HK-2 (cell line): ENCODE results near the gene STRBP.
"Not testable (repeated sequence)": the region's sequence is repeated elsewhere in the genome, so short reads cannot be mapped to it uniquely, and the experiment has no call there.

Experiments
- DNase-seq: peaks from one replicate; pipeline ENCODE4 v3.0.0-alpha.2; 2018; ENCODE audit not compliant: unreplicated experiment

STRBP gene

GRCh38 chr9:123283048-123283408, 14.6 kb upstream of the STRBP start:
- no peak for DNase-seq

GRCh38 chr9:123282362-123283047, 14.1 kb upstream of the STRBP start:
- no peak for DNase-seq

DNA sequence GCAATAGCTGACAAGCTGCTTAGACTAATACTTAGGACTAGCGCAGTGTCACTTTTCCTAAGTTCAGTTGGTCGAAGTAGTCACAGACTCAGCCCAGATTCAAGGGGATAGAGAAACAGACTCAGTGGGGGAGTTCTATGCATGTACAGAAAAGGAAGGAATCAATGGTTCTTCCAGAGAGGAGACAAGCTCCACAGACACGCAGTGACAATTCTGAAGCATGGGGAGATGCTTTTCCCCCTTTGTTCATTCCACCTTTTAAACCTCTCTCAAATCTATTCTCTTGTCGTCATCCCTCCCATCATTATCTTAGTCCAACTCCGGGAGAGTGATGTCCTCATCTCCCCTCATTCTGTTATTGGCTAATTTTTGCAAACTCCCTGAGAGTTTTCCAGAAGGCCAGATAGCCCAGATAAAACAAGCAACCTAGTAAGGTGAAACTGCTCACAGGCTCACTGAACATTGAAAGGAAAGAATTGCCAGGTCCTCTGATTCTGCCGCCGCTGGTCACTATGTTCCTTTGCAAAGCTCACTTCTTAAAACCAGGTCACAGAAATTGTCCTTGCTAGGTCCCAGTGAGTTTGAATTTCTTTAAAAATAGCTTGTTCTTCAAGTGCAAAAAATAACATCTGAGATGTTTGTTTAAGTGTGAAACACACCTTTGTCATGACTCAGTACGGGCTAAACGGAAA, 13.4 kb upstream of the STRBP start:
- no peak for DNase-seq

DNA sequence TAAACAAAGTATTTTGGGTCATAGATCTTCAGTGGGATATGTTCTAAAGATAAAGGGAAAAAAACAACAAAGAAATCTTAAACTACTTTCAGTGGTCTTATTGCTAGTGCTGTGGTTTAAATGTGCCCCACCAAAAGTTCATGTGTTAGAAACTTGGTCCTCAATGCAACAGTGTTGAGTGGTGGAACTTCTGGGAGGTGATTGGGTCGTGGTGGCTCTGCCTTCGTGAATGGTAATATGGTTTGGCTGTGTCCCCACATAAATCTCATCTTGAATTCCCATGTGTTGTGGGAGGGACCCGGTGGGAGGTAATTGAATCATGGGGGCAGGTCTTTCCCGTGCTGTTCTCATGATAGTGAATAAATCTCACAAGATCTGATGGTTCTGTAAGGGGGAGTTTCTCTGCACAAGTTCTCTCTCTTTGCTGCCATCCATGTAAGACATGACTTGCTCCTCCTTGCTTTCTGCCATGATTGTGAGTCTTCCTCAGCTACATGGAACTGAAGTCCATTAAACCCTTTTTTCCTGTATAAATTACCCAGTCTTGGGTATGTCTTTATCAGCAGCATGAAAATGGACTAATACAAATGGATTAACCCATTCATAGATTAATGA, 10.6 kb upstream of the STRBP start:
- DNase-seq, result not testable (repeated sequence)

DNA sequence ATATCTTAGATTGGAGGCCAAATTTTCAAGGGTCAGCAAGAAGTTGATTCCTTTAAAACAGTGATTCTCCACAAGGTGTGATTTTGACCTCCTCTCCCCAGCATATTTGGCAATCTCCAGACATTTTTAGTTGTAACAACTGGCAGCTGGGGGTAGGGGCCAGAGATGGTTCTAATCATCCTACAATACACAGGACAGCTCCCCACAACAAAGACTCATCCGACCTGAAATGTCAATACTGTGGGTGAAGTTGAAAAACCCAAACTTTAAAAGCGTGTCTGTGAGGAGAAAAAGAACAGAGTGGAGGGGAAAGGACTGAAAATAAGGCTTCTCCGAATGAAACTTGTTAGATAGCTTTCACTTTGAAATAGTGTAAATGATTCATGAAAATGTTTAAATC, 10.0 kb upstream of the STRBP start:
- DNase-seq, result no peak

GRCh38 chr9:123276551-123276950, 8.2 kb upstream of the STRBP start:
- DNase-seq, result no peak

DNA sequence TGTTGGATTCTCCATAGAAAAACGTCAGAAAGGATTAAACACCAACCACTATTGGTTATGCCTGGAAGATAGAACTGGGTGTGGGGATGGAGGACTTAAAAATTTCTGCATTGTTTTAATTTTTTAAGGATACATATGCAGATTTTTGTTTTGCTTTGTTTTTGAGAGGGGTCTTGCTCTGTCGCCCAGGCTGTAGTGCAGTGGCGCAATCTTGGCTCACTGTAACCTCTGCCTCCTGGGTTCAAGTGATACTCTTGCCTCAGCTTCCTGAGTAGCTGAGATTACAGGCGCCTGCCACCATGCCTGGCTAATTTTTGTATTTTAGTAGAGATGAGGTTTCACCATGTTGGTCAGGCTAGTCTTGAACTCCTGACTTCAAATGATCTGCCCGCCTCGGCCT, 2.7 kb upstream of the STRBP start:
- not testable (repeated sequence) for DNase-seq

GRCh38 chr9:123269281-123269680, 895 bp upstream of the STRBP start:
- no peak for DNase-seq

GRCh38 chr9:123268199-123268464, 254 bp downstream of the STRBP start:
- no peak for DNase-seq

DNA sequence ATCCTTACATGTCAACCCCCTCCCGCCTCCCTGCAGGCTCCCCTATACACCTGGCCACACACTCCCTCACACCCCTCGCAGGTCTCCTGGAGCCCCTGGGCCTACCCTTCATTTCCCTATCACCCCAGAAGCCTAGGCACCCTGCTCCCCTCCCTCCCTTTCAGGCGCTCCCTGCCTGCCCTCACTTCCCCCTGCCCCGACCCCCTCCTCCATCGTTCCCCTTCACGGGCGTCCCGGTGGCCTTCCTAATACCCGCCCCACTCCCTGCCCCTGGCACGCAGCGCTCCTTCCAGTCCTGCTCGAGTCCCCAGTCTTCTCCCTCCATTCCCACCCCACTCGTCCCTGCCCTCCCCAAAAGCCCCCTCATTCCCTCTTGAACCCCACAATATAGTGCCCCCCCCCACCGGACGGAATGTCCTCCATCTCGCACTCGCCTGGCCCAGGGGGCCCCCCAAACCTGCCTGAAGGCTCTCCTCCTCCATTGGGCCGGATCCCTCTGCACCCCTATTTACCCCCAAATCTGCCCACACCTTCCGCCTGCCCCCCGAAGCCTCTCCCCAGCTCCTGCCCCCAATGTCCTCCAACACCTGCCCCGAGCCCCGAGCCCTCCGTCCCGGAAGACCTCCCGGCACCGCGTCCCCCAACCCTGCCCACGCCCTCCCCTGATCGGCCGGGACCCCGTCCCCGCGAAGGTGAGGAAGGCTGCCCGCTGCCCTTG, 746 bp downstream of the STRBP start:
- no peak for DNase-seq

DNA sequence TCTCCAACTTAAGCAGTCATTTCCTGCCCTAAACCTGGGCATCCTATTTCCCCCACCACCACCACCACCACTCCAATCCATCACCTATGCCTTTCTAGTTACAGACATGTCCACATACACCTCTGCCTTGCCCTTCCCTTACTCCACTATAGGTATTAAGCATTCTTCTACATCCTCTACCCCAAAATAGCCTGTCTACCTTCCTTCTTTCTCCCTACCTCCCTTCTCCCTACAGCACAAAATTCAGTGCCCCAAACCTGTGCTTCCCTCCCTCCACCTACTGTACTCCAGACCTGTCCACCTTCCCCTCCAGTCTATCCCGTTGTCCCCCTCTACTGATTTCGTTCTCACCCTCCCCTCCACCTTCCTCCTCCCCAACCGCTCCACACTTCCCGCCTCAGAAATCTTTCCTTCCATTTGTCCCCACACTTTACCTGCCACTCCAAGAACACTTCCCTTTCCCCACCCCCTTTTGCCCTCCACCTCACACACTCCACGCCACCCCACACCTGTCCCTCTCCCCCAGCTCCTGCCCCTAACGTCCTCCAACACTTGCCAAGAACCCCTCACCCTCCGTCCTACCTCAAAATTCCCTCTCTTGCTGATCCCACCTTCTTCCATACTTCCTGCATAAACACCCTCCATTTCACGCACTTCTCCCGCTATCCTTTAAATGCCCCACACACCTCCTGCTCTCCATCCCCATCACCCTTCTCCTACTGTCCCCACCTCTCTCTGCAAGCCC, 1.6 kb downstream of the STRBP start:
- DNase-seq, result no peak

DNA sequence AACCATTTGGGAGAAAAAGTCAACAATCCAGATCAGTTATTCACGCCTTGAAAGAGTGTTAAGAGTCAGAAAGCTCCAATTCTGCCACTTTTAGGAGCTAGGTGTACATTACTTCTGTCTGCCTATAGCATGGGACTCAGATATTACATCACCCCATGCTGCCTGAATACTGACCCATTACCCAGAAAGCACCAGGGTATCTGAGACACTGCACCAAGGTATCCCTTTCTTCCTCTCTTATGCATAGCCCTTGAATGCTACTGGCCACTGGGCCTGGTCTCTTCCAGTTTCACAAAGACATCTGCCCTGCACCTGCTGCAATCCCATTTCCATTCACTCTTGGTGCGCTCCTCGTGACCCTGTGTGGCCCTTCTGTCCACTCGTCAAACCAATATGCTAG, 2.6 kb downstream of the STRBP start:
- no peak for DNase-seq

DNA sequence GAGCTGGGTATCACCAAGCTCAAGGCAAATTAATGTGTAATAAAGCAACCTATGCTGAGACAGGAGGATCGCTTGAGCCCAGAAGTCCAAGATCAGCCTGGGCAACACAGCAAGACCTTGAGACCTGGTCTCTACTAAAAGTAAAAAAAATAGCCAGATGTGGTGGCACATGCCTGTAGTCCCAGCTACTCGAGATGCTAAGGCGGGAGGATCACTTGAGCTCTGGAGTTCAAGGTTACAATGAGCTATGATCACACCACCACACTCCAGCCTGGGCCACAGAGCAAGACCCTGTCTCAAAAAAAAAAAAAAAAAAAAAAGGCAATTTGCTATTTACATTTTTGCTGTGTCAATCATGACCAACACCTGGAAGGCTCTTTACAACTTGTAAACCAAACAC, 5.2 kb downstream of the STRBP start:
- DNase-seq, result no peak

DNA sequence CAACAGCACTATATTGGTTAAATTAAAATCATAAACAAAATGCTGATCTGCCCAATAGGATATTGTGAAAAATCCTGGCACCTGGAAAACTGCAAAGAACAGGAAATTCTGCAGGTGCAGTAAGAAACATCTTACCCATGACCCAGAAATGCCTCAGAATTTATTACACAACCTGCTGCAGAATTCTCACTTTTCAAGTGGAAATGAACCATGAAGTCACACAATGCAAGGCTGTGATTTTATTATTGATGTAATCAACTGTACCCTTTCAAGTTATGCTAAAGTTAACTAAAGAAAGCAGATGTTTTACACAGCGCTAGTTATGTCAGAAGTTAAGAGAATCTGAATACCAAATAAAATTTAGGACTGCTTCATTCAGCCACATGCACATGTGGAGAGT, 6.0 kb downstream of the STRBP start:
- DNase-seq, result no peak

DNA sequence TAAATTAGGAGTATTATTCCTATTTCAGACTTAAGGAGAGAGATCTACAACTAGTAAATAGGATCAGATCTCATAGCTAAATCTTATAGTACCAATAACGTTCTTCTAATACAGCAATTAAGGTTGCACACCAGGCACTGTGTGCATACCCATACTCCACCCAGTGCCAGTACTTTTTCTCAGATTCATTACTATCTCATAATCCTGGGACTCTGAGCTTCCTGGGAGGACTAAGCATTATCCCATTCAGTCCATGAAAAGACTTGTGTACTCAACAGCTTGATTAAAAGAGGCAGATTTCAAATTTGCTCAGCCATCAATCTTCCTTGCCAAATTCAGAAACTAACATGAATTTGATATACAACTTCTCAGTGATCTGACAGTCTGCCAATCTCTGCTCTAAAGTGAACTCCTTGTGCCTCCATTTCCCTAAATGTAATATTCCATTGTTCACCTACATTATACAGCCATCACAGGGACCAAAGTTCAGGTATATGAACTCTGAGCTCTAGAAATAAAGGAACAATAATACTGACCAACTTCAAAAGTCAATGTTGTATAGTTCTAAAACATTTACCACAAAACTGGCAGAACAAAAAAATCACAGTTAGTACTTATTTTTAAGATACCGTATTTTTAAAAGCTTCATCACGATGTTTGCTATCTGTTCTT, 7.2 kb downstream of the STRBP start:
- DNase-seq, result no peak

- DNase-seq, result no peak
These were observed 8.0 kb downstream of the STRBP start for GRCh38 chr9:123260340-123260739.

- no peak for DNase-seq
These were observed 11.1 kb downstream of the STRBP start for GRCh38 chr9:123257276-123257675.

DNA sequence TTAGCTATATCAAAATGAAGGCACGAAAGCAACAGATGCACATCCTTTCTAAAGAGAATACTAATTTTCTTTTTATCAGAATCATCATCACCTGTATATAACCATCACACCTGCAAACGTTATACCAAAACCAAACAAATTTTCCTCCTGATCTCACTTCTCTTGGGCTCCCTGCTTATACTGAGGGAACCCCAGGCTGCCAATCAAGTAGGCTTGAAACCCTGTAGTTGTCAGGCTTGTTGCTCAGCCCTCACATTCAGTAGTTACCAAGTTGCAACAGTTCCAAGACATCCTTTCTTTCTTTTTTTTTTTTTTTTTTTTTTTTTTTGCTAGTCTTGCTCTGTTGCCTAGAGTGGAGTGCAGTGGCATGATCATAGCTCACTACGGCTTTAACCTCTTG, 12.7 kb downstream of the STRBP start:
- no peak for DNase-seq

GRCh38 chr9:123253204-123253603, 15.2 kb downstream of the STRBP start:
- DNase-seq, result no peak

DNA sequence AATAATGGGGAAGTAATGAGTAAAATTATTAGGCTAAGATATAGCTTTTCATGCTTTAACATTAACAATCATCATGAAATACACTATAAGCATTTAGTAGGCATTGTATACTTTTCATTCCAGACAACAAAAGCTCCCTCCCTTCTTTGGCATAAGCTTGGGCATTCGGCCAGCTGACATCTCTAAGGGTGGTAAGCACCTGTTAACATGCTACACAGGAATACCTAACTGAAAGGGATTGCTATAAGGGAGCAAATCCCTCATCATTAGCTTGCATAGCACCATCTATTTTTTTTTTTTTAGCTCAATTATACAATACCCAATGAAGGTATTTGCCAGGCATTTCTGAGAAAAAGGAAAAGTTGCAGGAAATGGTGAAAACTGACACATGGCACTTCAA, 16.6 kb downstream of the STRBP start:
- DNase-seq, result no peak

DNA sequence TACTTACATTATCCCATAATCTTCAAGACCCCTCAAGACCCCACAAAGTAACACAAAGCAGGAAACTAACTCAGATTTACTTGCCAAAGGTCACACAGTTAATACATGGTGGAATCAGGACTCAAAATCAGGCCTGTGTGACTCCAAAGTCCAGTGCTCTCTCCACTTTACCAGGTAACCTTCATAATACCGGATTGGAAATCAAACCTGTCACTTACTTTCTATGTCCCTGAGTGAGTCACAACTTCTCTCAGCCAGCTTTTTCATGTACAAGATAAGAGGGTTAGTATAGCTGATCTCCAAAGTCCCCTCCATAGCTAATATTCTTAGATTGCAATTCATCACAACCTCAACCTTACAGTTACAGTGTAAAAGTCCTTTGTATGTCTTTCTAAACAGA, 17.1 kb downstream of the STRBP start:
- no peak for DNase-seq

DNA sequence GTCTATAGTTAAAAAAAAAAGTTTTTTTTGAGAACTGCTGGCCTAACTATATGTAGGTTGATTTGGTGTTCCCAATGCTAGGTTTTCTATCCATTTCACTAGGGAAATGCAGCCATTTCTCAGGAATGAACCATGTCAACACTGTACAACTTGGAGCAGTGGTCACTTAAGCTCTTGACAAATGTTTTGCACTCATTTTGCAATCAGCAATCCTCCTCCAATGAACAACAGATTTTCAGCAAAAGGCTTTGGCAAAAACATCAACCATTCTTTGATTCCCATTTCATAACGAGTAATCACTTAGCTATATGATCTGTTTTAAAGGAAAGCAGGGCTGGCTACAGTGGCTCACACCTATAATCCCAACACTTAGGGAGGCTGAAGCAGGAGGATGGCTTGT, 17.9 kb downstream of the STRBP start:
- DNase-seq, result no peak
